ENCODE measurements around the gene MTRR. TPM values are rescaled to one million over a fixed set of nuclear protein-coding genes. Genes with fewer than 3 reads are reported as not detected.

Gene MTRR
- total RNA-seq, 1 experiment from 2014 or later: 57.8 TPM

- intact Hi-C loops (cut with micrococcal nuclease; ENCODE audit: unreplicated experiment): no loop called here
- CTCF ChIA-PET: no interaction called here
- no peak overlapping the region for H3K27ac ChIP-seq (ENCODE audit: low read length)
These were observed 61.1 kb downstream of the MTRR start for GRCh38 chr5:7930011-7930410.

GRCh38 chr5:7941692-7942091 is 72.7 kb downstream of the MTRR start:
- BruUV-seq (replicated peaks): no TSS peak
- Histone ChIP-seq H3K27ac (ENCODE audit: low read length) (no peak overlapping the region), H3K9me3 (ENCODE audit: control insufficient read depth, insufficient read depth, low read depth, low read length) (no peaks in the 10 kb centered on the region), H3K36me3 (ENCODE audit: control insufficient read depth, insufficient read depth, low read length) (no peaks in the 10 kb centered on the region), H3K4me3 (ENCODE audit: low read depth in 2 of 2, low read length in 2 of 2) (no peak overlapping the region), H3K27me3 (ENCODE audit: control insufficient read depth, insufficient read depth, low read length) (no peaks in the 10 kb centered on the region), H3K4me1 (ENCODE audit: control insufficient read depth, insufficient read depth, low read length) (no peaks in the 10 kb centered on the region)
- intact Hi-C loops (cut with micrococcal nuclease; ENCODE audit: unreplicated experiment): no loop called here
- no peak for ATAC-seq
- in situ Hi-C loops (cut with HindIII; ENCODE audit: low pct_unique_long_range_greater_than_20kb, low sequenced_read_pairs): loop anchor here (25.0 kb wide), 1 partner anchor 1596 kb away; the partner anchor contains the start of gene SEMA5A
- no peak for DNase-seq (ENCODE audit: low read depth, low spot score)
- ChIA-PET CTCF (no interaction called here), POLR2A (no interaction called here)
- no peak for TF ChIP-seq REST (IDR thresholded peaks at IDR 0.05; ENCODE audit: insufficient read depth in 1 of 2, low read depth in 2 of 2, low read length in 1 of 2)
- no peak for TF ChIP-seq CTCF (IDR thresholded peaks at IDR 0.05)
- no peak for TF ChIP-seq SIN3A (IDR thresholded peaks at IDR 0.05; ENCODE audit: borderline replicate concordance, insufficient read depth, low read depth, low read length)
- TF ChIP-seq POLR2AphosphoS5 (IDR thresholded peaks at IDR 0.05; ENCODE audit: low read depth, low read length): no peak
- no peak for TF ChIP-seq TCF7L2 (IDR thresholded peaks at IDR 0.05; ENCODE audit: low read depth, low read length)

More at GRCh38 chr5:7930011-7930410, 61.1 kb downstream of the MTRR start:
- no peaks in the 10 kb centered on the region; the same call in 1 of the 2 replicates for H3K27me3 ChIP-seq (ENCODE audit: control insufficient read depth, insufficient read depth, low read length)
- H3K4me3 ChIP-seq (ENCODE audit: low read depth in 2 of 2, low read length in 2 of 2): no peak overlapping the region
- TF ChIP-seq TCF7L2 (IDR thresholded peaks at IDR 0.05; ENCODE audit: low read depth, low read length) (no peak), REST (IDR thresholded peaks at IDR 0.05; ENCODE audit: insufficient read depth in 1 of 2, low read depth in 2 of 2, low read length in 1 of 2) (no peak), CTCF (IDR thresholded peaks at IDR 0.05) (no peak), POLR2AphosphoS5 (IDR thresholded peaks at IDR 0.05; ENCODE audit: low read depth, low read length) (no peak), SIN3A (IDR thresholded peaks at IDR 0.05; ENCODE audit: borderline replicate concordance, insufficient read depth, low read depth, low read length) (no peak)
- in situ Hi-C loops (cut with HindIII; ENCODE audit: low pct_unique_long_range_greater_than_20kb, low sequenced_read_pairs): loop anchor here (25.0 kb wide), 1 partner anchor 1607 kb away; the partner anchor contains the start of gene SEMA5A
- no TSS peak for BruUV-seq (replicated peaks)
- no peaks in the 10 kb centered on the region for H3K4me1 ChIP-seq (ENCODE audit: control insufficient read depth, insufficient read depth, low read length)
- no peaks in the 10 kb centered on the region for H3K9me3 ChIP-seq (ENCODE audit: control insufficient read depth, insufficient read depth, low read depth, low read length)
- no peak for ATAC-seq
- DNase-seq (ENCODE audit: low read depth, low spot score): no peak
- POLR2A ChIA-PET: no interaction called here
- H3K36me3 ChIP-seq (ENCODE audit: control insufficient read depth, insufficient read depth, low read length): no peaks in the 10 kb centered on the region
